IMR-90 (cell line): ENCODE results near the gene ZBTB45. TPM values are rescaled to one million over a fixed set of nuclear protein-coding genes. Genes with fewer than 3 reads are reported as not detected.

Source experiments
- ATAC-seq: fragments of 200-7000 bp; cut with Tn5 transposase; 2 replicates; pipeline ENCODE4 v1.9.1; 2020; ENCODE audit warnings: low read depth, mild to moderate bottlenecking, moderate library complexity
- BruUV-seq: library from RNA; stranded (reverse); fragments of 400-500 nt; replicated peaks from 2 replicates; lab custom pipeline; 2021; lab: Mats Ljungman, UMichigan
- CTCF ChIA-PET: fragments of 300-600 bp; formaldehyde crosslinking; extraction: SDS; loops from one replicate; lab custom pipeline; 2021; ENCODE audit warnings: antibody characterized with exemption; lab: Yijun Ruan, JAX
- POLR2A ChIA-PET: fragments of 300-600 bp; sonication (Branson Sonifier 250); formaldehyde crosslinking; loops from one replicate; lab custom pipeline; 2022; ENCODE audit warnings: antibody characterized with exemption; ENCODE audit not compliant: unreplicated experiment; lab: Charles Lee
- DNase-seq: peaks from one replicate; pipeline ENCODE4 v3.0.0; 2013
- H2AFZ ChIP-seq: replicated peaks from 2 replicates; pipeline ENCODE3; 2013; ENCODE audit warnings: low read length, mild to moderate bottlenecking; ENCODE audit not compliant: poor library complexity
- H2AK5ac ChIP-seq: 2 replicates; pipeline ENCODE4 v1.6.1; 2013; ENCODE audit warnings: low read depth, low read length, inconsistent platforms
- H2AK9ac ChIP-seq: replicated peaks from 2 replicates; pipeline ENCODE3; 2013; ENCODE audit warnings: mild to moderate bottlenecking, low read depth, low read length, moderate library complexity; ENCODE audit not compliant: poor library complexity
- H2BK120ac ChIP-seq: 2 replicates; pipeline ENCODE4 v1.6.1; 2013; ENCODE audit warnings: low read depth, low read length, inconsistent platforms
- H2BK15ac ChIP-seq: 3 replicates; pipeline ENCODE4 v1.6.1; 2013; ENCODE audit warnings: low read depth, low read length, inconsistent platforms
- H2BK20ac ChIP-seq: 2 replicates; pipeline ENCODE4 v1.6.1; 2013; ENCODE audit warnings: low read depth, mild to moderate bottlenecking, inconsistent platforms, low read length, moderate library complexity
- H2BK5ac ChIP-seq: 2 replicates; pipeline ENCODE4 v1.6.1; 2013; ENCODE audit warnings: mild to moderate bottlenecking, low read depth, low read length, inconsistent platforms; ENCODE audit not compliant: poor library complexity, severe bottlenecking
- H3K14ac ChIP-seq: replicated peaks from 2 replicates; pipeline ENCODE4 v1.6.1; 2013; ENCODE audit warnings: low read depth, low read length, inconsistent platforms
- H3K18ac ChIP-seq: 2 replicates; pipeline ENCODE4 v1.6.1; 2013; ENCODE audit warnings: low read depth, low read length, control low read depth
- H3K23ac ChIP-seq: 2 replicates; pipeline ENCODE4 v1.6.1; 2013; ENCODE audit warnings: low read depth, low read length, inconsistent platforms
- H3K27ac ChIP-seq: 2 replicates; pipeline ENCODE4 v1.5.1; 2013; ENCODE audit warnings: mild to moderate bottlenecking, control low read depth, low read length; ENCODE audit not compliant: insufficient read depth
- H3K27me3 ChIP-seq: 2 replicates; pipeline ENCODE4 v1.6.1; 2013; ENCODE audit warnings: low read length; ENCODE audit not compliant: control insufficient read depth, insufficient read depth
- H3K36me3 ChIP-seq: 2 replicates; pipeline ENCODE4 v1.6.1; 2013; ENCODE audit warnings: low read length, mixed read lengths; ENCODE audit not compliant: control insufficient read depth, insufficient read depth
- H3K4ac ChIP-seq: 2 replicates; pipeline ENCODE4 v1.6.1; 2013; ENCODE audit warnings: low read depth, low read length, inconsistent platforms
- H3K4me1 ChIP-seq: 2 replicates; pipeline ENCODE4 v1.6.1; 2013; ENCODE audit warnings: low read length, mixed read lengths; ENCODE audit not compliant: control insufficient read depth, insufficient read depth
- H3K4me2 ChIP-seq: 2 replicates; pipeline ENCODE4 v1.6.1; 2013; ENCODE audit warnings: low read depth, mild to moderate bottlenecking, control low read depth, low read length, moderate library complexity
- H3K4me3 ChIP-seq: 2 replicates; pipeline ENCODE4 v1.5.1; 2013; ENCODE audit warnings: low read depth, mild to moderate bottlenecking, control low read depth, low read length, moderate library complexity; ENCODE audit not compliant: insufficient read depth
- H3K56ac ChIP-seq: 2 replicates; pipeline ENCODE4 v1.6.1; 2013; ENCODE audit warnings: low read length, inconsistent platforms; ENCODE audit not compliant: insufficient read depth; ENCODE audit errors: extremely low read depth
- H3K79me1 ChIP-seq, 2 experiments: 2 replicates each; pipeline ENCODE4 v1.6.1; 2013; ENCODE audit warnings: low read length in 2 of 2, inconsistent platforms in 1 of 2, low read depth in 1 of 2
- H3K9ac ChIP-seq: 2 replicates; pipeline ENCODE4 v1.6.1; 2013; ENCODE audit warnings: low read depth, low read length, control low read depth
- H3K9me1 ChIP-seq: 2 replicates; pipeline ENCODE4 v1.6.1; 2013; ENCODE audit warnings: low read length, inconsistent platforms; ENCODE audit not compliant: insufficient read depth
- H3K9me3 ChIP-seq: 2 replicates; pipeline ENCODE4 v1.6.1; 2013; ENCODE audit warnings: low read length; ENCODE audit not compliant: control insufficient read depth, insufficient read depth
- H4K20me1 ChIP-seq: 2 replicates; pipeline ENCODE4 v1.6.1; 2013; ENCODE audit warnings: low read length, inconsistent platforms; ENCODE audit not compliant: insufficient read depth
- H4K5ac ChIP-seq: 2 replicates; pipeline ENCODE4 v1.6.1; 2013; ENCODE audit warnings: mild to moderate bottlenecking, low read depth, low read length, control low read depth
- H4K8ac ChIP-seq, 2 experiments: 2 replicates each; pipeline ENCODE4 v1.6.1; 2013; ENCODE audit warnings: low read depth in 2 of 2, low read length in 2 of 2, control low read depth in 1 of 2, inconsistent platforms in 1 of 2
- H4K91ac ChIP-seq: 2 replicates; pipeline ENCODE4 v1.6.1; 2013; ENCODE audit warnings: low read depth, low read length, inconsistent platforms; ENCODE audit not compliant: insufficient read depth
- BHLHE40 ChIP-seq: fragments of 150-350 bp; IDR thresholded peaks from 2 replicates; pipeline ENCODE4 v1.6.1; 2016; ENCODE audit warnings: mild to moderate bottlenecking, low read depth, low read length
- FOS ChIP-seq: fragments of 150-350 bp; IDR thresholded peaks from 2 replicates; pipeline ENCODE4 v1.6.1; 2016; ENCODE audit warnings: low read depth, low read length
- NFE2L2 ChIP-seq: fragments of 150-350 bp; IDR thresholded peaks from 2 replicates; pipeline ENCODE4 v1.6.1; 2016; ENCODE audit warnings: low read depth, mild to moderate bottlenecking, low read length
- RCOR1 ChIP-seq: IDR thresholded peaks from 2 replicates; pipeline ENCODE4 v1.6.1; 2012; ENCODE audit warnings: mild to moderate bottlenecking, low read length, improper control_type of control experiment; ENCODE audit not compliant: insufficient replicate concordance
- RFX5 ChIP-seq: IDR thresholded peaks from 2 replicates; pipeline ENCODE4 v1.8.0; 2012; ENCODE audit warnings: low read depth, mild to moderate bottlenecking, low read length, moderate library complexity
- SMC3 ChIP-seq: fragments of 150-350 bp; IDR thresholded peaks from 2 replicates; pipeline ENCODE4 v1.6.1; 2016; ENCODE audit warnings: low read depth, mild to moderate bottlenecking, antibody characterized with exemption, low read length, moderate library complexity
- WGBS, 2 experiments: methylation state at CpG; one replicate each; pipeline versions ENCODE4 v1.1.5 to v1.1.7; 2013; ENCODE audit warnings: missing lambda C conversion rate in 2 of 2; ENCODE audit not compliant: insufficient read length in 1 of 2; ENCODE audit errors: extremely low coverage in 2 of 2; 5-methylcytosine and 5-hydroxymethylcytosine counted together
- dilution Hi-C: fragments of 300-500 bp; cut with HindIII; formaldehyde crosslinking; loops from one replicate; pipeline ENCODE4 v1.14.3; 2018; ENCODE audit warnings: low sequenced_read_pairs; ENCODE audit not compliant: unreplicated experiment
- in situ Hi-C: fragments of 300-500 bp; cut with MboI; formaldehyde crosslinking; loops from 3 replicates; pipeline ENCODE4 v1.14.3; 2019; ENCODE audit warnings: low sequenced_read_pairs, inconsistent platforms, mixed read lengths
- intact Hi-C: fragments of 100-400 bp; cut with micrococcal nuclease; formaldehyde crosslinking; loops from 2 replicates; pipeline ENCODE4 v1.10.0; 2022
- polyA plus RNA-seq, 3 experiments: library from polyadenylated mRNA; depleted of rRNA; stranded (reverse); fragments of >200 nt; gene quantifications; 2 replicates each; pipeline ENCODE4 v1.2.3, GENCODE V29; 2012; ENCODE audit warnings: low replicate concordance in 1 of 3
- total RNA-seq: library from RNA; depleted of rRNA; stranded (reverse); fragments of >200 nt; gene quantifications from 2 replicates; pipeline ENCODE4 v1.2.3, GENCODE V29; 2012
- TF ChIP-seq, protein P1 (sequence below): conservative IDR thresholded peaks from 2 replicates; pipeline ENCODE4 v1.5.1; 2012; ENCODE audit warnings: mild to moderate bottlenecking, low read depth, low read length, improper control_type of control experiment
- TF ChIP-seq, protein P2 (sequence below): fragments of 150-350 bp; IDR thresholded peaks from 2 replicates; pipeline ENCODE4 v1.6.1; 2016; ENCODE audit warnings: low read depth, mild to moderate bottlenecking, low read length, moderate library complexity, borderline replicate concordance

Gene ZBTB45
- total and polyA plus RNA-seq, 2 of the 4 experiments (the other 2 are of a cell fraction) = 1.4 to 9.7 TPM

DNA sequence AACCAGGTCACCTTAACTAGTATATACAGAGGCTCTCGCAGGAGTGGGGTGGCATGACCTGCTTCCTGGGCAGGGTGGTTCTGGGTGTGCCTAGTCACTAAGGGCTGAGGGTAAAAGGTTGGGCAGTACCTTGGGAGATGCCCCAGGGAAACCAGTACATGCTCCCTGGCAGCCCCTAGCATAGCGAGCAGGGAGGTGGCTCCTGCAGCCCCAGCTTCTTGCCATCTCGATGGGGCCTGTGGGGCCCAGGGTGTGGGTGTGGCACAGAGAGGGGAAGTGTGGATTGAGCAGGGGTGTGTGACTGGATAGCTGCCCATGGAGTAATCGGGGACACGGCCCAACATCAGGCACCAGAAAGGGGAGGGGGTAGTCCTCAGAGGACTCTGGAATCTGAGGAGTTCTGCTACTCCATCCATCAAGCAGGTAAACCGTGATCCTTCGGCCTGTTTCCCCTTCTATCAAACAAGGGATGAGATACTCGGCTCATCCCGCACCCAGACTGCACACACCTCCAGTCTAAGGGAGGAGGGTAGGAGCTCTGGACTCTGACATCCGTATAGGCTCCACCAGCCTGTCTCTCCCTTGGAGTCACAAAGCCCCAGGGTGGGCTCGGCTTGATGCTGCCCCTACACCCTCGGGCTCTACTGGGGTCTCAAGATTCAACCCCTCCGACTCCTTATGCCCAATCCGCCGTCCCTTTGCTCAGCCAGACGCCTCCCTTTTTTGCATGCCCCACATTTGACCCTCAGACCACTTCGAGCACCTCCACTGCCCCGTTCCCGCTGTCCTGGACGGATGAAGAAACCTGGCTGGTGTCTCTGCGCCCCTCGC, 1.1 kb downstream of the ZBTB45 start (continued):
- no peak for TF ChIP-seq RCOR1

DNA sequence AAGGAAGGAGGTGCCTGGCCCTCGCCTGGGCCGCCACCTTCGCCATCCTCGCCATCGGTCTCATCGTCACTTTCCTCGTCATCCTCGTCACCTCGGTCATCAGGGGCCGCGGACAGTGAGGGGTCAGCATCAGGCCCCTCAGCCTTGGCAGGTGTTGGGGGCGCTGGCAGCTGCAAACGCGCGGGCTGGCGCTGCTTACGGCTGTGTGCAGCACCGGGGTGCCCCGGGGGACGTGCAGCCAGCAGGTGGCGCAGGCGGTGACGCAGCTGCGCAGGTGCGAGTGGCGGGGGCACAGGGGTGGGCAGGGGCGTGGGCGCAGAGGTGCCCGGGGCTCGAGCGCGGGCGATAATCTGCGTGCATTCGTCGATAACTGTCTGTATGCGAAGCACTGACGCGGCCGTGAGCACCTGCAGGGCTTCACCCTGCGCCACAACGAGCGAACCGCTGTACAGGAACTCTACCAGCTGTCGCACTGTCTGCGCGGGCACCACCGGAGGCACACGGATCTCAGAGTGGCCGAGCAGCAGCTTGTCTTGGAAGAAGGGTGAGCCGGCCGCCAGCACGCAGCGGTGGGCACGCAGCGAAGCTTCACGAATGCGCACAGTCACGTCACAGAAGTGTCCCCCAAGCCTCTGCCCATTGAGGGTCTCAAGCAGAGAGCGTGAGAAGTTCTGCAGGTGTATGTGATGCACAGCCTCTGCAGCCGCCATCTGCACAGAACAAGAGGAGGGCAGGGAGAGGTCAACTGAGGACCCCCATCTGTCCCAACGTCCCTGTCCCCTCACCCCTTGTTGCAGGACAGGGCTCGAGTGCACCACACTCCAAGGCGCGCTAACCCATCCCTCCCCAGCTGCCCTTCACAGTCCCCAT, 2.4 kb downstream of the ZBTB45 start:
- no peak overlapping the region for H4K5ac ChIP-seq
- ChIA-PET POLR2A (no interaction called here), CTCF (no interaction called here)
- no peak for TF ChIP-seq FOS
- TF ChIP-seq, protein P1, sequence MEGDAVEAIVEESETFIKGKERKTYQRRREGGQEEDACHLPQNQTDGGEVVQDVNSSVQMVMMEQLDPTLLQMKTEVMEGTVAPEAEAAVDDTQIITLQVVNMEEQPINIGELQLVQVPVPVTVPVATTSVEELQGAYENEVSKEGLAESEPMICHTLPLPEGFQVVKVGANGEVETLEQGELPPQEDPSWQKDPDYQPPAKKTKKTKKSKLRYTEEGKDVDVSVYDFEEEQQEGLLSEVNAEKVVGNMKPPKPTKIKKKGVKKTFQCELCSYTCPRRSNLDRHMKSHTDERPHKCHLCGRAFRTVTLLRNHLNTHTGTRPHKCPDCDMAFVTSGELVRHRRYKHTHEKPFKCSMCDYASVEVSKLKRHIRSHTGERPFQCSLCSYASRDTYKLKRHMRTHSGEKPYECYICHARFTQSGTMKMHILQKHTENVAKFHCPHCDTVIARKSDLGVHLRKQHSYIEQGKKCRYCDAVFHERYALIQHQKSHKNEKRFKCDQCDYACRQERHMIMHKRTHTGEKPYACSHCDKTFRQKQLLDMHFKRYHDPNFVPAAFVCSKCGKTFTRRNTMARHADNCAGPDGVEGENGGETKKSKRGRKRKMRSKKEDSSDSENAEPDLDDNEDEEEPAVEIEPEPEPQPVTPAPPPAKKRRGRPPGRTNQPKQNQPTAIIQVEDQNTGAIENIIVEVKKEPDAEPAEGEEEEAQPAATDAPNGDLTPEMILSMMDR = no peak
- TF ChIP-seq BHLHE40 = no peak
- no peak for TF ChIP-seq RCOR1
- TF ChIP-seq, protein P2, sequence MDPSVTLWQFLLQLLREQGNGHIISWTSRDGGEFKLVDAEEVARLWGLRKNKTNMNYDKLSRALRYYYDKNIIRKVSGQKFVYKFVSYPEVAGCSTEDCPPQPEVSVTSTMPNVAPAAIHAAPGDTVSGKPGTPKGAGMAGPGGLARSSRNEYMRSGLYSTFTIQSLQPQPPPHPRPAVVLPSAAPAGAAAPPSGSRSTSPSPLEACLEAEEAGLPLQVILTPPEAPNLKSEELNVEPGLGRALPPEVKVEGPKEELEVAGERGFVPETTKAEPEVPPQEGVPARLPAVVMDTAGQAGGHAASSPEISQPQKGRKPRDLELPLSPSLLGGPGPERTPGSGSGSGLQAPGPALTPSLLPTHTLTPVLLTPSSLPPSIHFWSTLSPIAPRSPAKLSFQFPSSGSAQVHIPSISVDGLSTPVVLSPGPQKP = no peak
- TF ChIP-seq RFX5 = no peak
- no peak for TF ChIP-seq NFE2L2
- TF ChIP-seq SMC3 = no peak
- H3K14ac ChIP-seq = no peak overlapping the region
- no peak overlapping the region for H3K4me3 ChIP-seq
- intact Hi-C loops = loop anchor here (5.0 kb wide), 1 partner anchor 210 kb away; the partner anchor contains the start of gene ERVK3-1
- H3K9me3 ChIP-seq = no peaks in the 10 kb centered on the region
- no peaks in the 10 kb centered on the region for H3K27me3 ChIP-seq
- BruUV-seq = no TSS peak
- H3K56ac ChIP-seq = no peak overlapping the region
- H2BK15ac ChIP-seq = no peak overlapping the region
- no peak overlapping the region for H2AFZ ChIP-seq
- no peak overlapping the region for H4K8ac ChIP-seq
- WGBS, 2 experiments = 95% methylated on average over 32 of the region's 65 CpGs; no CpG with 5 or more reads in 1 of the 2 experiments
- H2AK9ac ChIP-seq = no peak overlapping the region
- peaks cover 26% of the 10 kb centered on the region for H4K20me1 ChIP-seq
- DNase-seq = no peak
- peaks cover 8% of the 10 kb centered on the region for H3K9me1 ChIP-seq
- ATAC-seq = no peak
- H3K4me2 ChIP-seq = no peak overlapping the region; the same call in 1 of the 2 replicates
- H3K23ac ChIP-seq = no peak overlapping the region
- H3K79me1 ChIP-seq = peaks cover 4 to 65% of the 10 kb centered on the region in 2 experiments; a peak in 3 of 4 replicates
- H2BK5ac ChIP-seq = no peak overlapping the region
- no peak overlapping the region for H3K27ac ChIP-seq
- H3K4me1 ChIP-seq = peaks cover 6% of the 10 kb centered on the region
- peaks cover 18% of the 10 kb centered on the region for H3K36me3 ChIP-seq
- no peak overlapping the region for H2BK120ac ChIP-seq
- dilution Hi-C loops = no loop called here
- no peak overlapping the region for H3K4ac ChIP-seq
- in situ Hi-C loops = no loop called here
- H4K91ac ChIP-seq = no peak overlapping the region
- H2AK5ac ChIP-seq = no peak overlapping the region
- H2BK20ac ChIP-seq = no peak overlapping the region
- H3K18ac ChIP-seq = no peak overlapping the region
- H3K9ac ChIP-seq = no peak overlapping the region
